Caki2 (cell line): ENCODE data around the gene SAP25. TPM values are rescaled to one million over a fixed set of nuclear protein-coding genes. Genes with fewer than 3 reads are reported as not detected.
"Not testable (repeated sequence)": the region's sequence is repeated elsewhere in the genome, so short reads cannot be mapped to it uniquely, and the experiment has no call there.

Source experiments
- DNase-seq: peaks from one replicate; pipeline ENCODE4 v3.0.0-alpha.2; 2015; ENCODE audit warnings: low read depth
- in situ Hi-C: cut with HindIII; loops from 2 replicates; pipeline ENCODE4 v1.10.0; 2016; ENCODE audit warnings: low sequenced_read_pairs, low pct_unique_long_range_greater_than_20kb, mixed read lengths
- total RNA-seq: library from RNA; depleted of rRNA; stranded (reverse); fragments of >200 nt; shearing (Covaris generic); gene quantifications from 2 replicates; pipeline ENCODE4 v1.2.3, GENCODE V29; 2014; ENCODE audit warnings: low replicate concordance

Gene SAP25
- total RNA-seq, 1 experiment from 2014 or later: not detected

DNA sequence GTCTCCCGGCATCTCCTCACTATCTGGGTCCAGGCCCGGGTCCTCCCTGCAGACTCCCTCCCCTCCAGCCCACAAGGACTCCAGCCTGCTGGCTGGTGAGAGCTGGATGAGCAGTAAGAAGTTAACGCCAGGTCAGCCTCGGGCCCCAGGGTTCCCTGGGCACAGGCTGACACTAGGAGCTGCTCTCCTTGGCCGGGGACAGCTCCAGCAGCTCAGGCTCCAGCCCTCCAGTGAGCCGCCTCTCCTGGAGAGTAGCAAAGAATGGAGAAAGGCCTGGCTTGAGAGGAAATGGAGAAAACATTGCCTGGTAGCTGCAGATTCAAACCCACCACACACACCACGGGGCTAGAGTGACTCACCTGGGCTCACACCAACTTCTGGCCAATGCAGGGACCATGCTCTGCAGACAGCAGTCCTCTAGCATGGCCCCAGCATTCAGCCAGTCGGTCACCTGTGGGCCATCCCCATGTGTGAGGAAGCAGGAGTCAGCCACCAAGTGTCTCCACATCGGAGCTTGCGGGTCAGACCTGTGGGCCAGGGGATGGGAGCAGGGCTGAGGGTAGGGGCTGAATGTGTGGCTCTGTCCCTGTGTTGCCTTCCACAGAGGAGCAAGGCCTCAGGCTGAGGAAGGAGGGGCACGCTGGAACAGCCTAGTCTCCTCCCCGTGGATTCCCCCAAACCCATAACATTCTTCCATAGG is 6.5 kb downstream of the SAP25 start:
- in situ Hi-C loops: no loop called here
- no peak for DNase-seq

DNA sequence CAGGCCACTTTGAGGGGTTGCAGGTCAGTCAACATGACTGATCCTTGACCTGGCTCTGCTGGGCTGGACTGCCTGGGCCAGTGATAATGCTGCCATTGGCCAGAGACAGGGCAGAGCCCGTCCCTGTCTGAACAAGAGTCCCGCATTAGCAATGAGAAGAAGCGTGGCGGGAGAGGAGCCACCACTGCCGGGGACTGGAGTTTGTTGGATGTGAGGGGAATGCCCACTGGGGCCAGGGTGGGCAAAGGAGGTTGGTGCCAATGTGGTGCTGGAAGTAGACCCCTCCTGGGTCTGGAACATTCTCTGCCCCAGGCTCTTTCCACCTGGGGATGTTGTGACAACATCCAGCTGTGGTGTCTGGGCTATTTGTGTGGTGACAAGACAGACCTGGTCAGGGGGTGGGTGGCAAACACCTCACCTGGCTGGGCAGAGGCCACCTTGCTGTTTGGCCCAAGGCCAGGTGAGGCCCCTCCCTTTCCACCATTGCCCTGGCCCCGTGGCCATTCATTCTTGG is 7.6 kb downstream of the SAP25 start:
- DNase-seq: no peak
- in situ Hi-C loops: no loop called here

- no peak for DNase-seq
- in situ Hi-C loops: no loop called here
Observed at GRCh38 chr7:100565133-100565571, 8.5 kb downstream of the SAP25 start.

DNA sequence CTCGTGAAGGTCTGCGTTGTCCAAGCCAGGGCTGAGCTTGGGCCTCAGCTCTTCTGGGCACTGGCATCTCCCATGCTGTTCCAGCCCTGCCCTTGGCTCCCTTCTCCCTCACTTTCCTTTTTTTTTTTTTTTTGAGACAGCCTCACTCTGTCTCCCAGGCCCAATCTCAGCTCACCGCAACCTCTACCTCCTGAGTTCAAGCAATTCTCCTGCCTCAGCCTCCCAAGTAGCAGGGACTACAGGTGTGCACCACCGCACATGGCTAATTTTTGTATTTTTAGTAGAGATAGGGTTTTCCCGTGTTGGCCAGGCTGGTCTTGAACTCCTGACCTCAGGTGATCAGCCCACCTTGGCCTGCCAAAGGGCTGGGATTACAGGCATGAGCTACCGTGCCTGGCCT is 9.3 kb downstream of the SAP25 start:
- DNase-seq, in situ Hi-C loops: not testable (repeated sequence)

DNA sequence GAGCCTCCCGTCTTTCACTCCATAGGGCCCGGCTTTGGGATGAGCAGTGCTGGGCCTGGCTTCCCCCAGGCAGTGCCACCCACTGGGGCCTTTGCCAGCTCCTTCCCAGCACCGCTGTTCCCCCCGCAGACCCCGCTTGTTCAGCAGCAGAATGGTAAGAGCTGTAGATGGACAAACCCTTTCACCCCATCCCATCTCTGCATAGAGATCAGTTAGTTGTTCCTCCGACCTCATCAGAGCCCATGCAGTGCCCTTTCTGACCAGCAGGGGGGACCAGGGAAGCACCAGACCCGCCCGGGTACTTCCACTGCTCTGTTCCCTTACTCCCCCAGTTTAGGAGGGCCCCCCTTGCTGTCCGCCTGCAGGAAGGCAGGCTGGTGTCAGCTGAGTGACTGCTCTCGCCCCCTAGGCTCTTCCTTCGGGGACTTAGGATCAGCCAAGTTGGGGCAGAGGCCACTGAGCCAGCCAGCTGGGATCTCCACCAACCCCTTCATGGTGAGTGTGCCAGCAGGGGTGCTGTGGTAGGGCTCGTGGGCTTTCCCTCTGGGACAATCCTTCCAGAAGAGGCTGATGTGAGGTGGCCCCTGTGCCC is 9.8 kb downstream of the SAP25 start:
- no peak for DNase-seq
- in situ Hi-C loops: no loop called here

DNA sequence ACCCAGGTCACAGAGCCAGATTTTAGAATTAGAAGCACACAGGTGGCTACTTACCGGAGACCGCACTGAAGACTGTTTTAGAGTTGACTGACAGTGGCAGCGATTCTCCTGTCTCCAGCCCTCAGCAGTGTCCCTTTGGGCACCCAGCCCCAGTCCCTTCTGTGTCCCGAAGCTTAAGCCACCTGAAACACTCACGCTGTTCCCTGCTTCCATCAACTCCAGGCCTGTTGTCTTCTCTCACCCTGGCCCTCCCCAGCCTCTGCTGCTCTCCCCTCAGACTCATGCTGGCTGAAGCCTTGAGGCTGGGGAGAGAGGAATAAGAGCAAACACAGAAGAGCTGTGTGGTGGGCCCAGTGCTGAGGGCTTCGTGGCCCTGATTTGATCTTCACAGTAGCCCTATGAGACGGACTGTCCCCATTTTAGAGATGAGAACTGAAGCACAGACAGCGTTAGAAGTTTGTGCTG is 10.6 kb downstream of the SAP25 start:
- DNase-seq: no peak
- in situ Hi-C loops: no loop called here

- in situ Hi-C loops: no loop called here
- DNase-seq: no peak
Observed at GRCh38 chr7:100562195-100563099, 11.3 kb downstream of the SAP25 start.

DNA sequence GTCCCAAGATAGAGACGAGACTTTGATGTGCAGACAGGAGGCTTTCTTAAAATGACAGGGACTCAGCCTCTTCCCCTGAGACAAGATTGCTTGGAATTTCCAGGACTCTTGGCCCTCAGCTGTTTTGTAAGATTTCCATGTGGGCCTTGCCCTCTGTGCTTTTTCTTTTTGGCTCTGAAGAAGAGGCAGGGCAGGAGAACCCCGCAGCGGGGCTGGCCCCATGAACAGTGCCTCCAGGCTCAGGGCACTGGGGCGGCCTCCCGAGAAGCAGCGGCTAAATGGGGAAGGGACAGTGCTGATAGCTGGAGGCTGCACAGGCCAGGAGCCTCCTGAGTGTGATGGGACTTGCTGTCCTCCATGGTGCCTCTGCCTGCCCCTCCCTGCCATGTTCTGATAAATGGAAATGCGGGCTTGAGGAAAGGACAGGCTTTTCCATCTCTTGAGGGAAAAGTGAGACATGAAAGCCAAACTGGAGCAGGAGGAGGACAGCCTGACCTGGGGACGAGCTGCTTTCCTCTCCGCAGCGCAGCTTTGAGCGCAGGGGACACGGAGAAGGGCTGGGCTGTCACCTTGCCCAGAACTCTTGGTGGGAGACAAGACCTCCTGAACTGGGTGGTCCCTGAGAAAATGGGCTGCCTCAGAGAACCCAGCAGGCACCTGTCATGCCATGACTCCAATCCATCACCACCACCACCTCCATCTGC is 12.1 kb downstream of the SAP25 start:
- DNase-seq: no peak
- in situ Hi-C loops: no loop called here

GRCh38 chr7:100559127-100559526 is 14.6 kb downstream of the SAP25 start:
- no peak for DNase-seq
- in situ Hi-C loops: no loop called here

DNA sequence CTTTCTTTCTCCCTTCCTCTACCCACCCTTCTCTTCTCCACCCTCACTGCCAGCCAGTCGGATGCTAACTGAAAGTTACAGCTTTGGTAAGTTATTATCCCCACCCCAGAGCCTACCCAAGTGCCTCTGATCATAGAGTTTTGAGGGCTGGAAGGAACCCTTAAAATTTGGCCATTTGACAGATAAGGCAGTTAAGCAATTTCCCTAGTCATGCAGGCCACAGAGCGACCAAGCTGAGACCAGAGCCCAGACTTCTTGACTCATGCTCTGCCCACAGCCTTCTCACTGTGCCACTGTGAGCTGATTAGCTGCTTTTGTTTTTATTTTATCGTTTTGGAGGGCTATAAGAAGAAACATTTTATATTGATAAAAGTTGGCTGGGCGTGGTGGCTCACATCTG is 17.2 kb downstream of the SAP25 start:
- no peak for DNase-seq
- in situ Hi-C loops: no loop called here

GRCh38 chr7:100555701-100556100 is 18.0 kb downstream of the SAP25 start:
- in situ Hi-C loops: no loop called here

DNA sequence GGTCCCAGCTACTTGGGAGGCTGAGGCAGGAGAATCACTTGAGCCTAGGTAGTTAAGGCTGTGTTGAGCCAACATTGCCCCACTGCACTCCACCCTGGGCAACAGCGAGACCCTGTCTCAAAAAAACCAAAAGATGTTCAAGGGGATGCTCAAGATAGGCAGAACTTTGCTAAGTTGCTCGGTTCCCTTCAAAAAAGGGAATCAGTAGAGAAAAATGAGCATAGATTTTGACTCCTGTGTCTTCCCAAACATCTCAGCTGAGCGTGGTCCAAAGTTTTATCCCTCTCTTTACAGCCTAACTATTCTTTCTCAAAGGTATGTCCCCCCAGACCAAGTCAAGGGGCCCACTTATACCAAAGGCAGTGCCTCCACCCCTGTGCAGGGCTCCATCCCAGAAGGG is 20.7 kb downstream of the SAP25 start:
- DNase-seq: no peak
- in situ Hi-C loops: no loop called here

More at GRCh38 chr7:100555701-100556100, 18.0 kb downstream of the SAP25 start:
- DNase-seq: no peak

DNA sequence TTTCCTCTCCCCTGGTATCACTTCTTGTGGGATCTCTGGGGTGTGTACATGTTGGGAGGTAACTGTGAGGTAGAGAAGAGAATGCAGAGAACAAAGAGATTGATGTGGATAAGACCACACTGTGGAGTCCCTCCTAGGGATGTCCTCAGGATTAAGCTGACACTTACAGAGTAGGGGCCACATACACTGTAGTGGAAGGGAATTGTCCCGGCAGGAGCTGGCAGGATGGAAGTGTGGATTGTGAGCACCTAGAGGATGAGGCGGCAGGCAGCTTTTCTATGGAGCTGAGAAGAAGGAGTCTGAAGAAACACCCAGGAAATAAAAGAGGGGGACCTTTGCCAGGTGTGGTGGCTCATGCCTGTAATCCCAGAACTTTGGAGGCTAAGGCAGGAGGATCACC is 21.2 kb downstream of the SAP25 start:
- DNase-seq: no peak
- in situ Hi-C loops: no loop called here

GRCh38 chr7:100548446-100548845 is 25.3 kb downstream of the SAP25 start:
- in situ Hi-C loops, DNase-seq: not testable (repeated sequence)

- no peak for DNase-seq
- in situ Hi-C loops: no loop called here
Observed at GRCh38 chr7:100547872-100548271, 25.8 kb downstream of the SAP25 start.

DNA sequence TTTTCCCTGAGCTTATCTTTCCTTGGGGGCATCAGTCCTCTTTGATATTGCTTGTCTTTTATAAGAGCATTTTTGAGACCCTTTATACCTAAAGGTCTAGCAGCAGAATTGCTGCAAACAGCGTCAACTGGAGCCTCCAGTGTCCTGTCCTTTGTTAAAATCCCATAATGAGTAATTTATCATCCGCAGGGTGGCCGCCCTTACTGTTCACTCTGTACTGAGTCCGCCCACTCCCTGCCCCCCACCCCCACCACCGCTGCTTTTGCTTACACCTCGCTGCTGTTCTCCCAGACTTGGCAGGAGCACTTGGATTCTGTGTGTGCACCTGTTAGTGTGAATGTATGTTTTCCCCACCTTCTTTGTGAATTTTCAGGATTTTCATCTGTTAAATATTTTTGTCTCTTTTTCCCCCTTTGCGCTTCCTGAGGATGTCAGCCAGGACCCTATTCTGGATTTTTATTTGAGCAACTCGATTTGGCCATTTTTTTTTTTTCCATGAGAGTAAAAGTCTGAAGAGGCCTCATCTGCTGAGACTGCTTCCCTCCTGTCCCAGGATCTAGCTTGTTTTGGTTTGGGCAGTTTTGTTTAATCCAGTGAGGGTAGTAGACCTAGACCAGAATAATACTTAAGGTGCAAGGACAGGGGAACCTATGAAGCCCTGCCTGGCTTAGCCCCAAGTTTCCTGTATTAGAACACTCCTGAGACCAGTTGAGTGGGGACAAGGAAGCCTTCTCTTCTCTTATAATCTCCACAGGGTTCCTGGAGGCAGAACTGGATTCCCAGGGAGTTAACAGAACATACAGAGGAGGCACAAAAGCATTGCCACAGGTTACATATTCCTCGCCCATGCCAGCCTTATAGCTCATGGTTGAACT is 26.5 kb downstream of the SAP25 start:
- in situ Hi-C loops: no loop called here
- no peak for DNase-seq

- in situ Hi-C loops: no loop called here
Observed at GRCh38 chr7:100546129-100546925, 27.4 kb downstream of the SAP25 start.

More at GRCh38 chr7:100546129-100546925, 27.4 kb downstream of the SAP25 start:
- peak; percentile 79 for DNase-seq
